Neuronal stem cell (in vitro differentiated cells): ENCODE data around the gene CRHR1.

ENCODE experiments used
- DNase-seq: peaks from one replicate; pipeline ENCODE4 v3.0.0-alpha.2; 2013; ENCODE audit warnings: low spot score
- H2AFZ ChIP-seq: one replicate; pipeline ENCODE4 v1.6.1; 2013; ENCODE audit warnings: mild to moderate bottlenecking, low read length, inconsistent platforms
- H2AK5ac ChIP-seq: 2 replicates; pipeline ENCODE4 v1.6.1; 2013; ENCODE audit warnings: low read depth, mild to moderate bottlenecking, inconsistent platforms, low read length, moderate library complexity, mixed read lengths
- H2BK120ac ChIP-seq: 2 replicates; pipeline ENCODE4 v1.6.1; 2013; ENCODE audit warnings: low read depth, mild to moderate bottlenecking, inconsistent platforms, low read length, moderate library complexity, mixed read lengths
- H2BK12ac ChIP-seq: one replicate; pipeline ENCODE4 v1.6.1; 2013; ENCODE audit warnings: low read length, inconsistent platforms
- H2BK15ac ChIP-seq: 2 replicates; pipeline ENCODE4 v1.6.1; 2013; ENCODE audit warnings: mild to moderate bottlenecking, low read length, inconsistent platforms, mixed read lengths
- H2BK5ac ChIP-seq: one replicate; pipeline ENCODE4 v1.6.1; 2013; ENCODE audit warnings: inconsistent platforms, mild to moderate bottlenecking, low read length, moderate library complexity
- H3K14ac ChIP-seq: one replicate; pipeline ENCODE4 v1.6.1; 2013; ENCODE audit warnings: low read length, inconsistent platforms
- H3K18ac ChIP-seq: 2 replicates; pipeline ENCODE4 v1.6.1; 2013; ENCODE audit warnings: low read length, inconsistent platforms
- H3K23ac ChIP-seq: 2 replicates; pipeline ENCODE4 v1.6.1; 2013; ENCODE audit warnings: low read depth, mild to moderate bottlenecking, mixed read lengths, low read length, inconsistent platforms; ENCODE audit not compliant: poor library complexity
- H3K27ac ChIP-seq: replicated peaks from 3 replicates; pipeline ENCODE4 v1.5.1; 2013; ENCODE audit warnings: low read length, inconsistent platforms
- H3K27me3 ChIP-seq, 3 experiments: 2 replicates each; pipeline ENCODE4 v1.6.1; 2013; ENCODE audit warnings: low read length in 3 of 3, mild to moderate bottlenecking in 2 of 3, inconsistent platforms in 1 of 3, low read depth in 1 of 3, mixed read lengths in 1 of 3, moderate library complexity in 1 of 3; ENCODE audit not compliant: control insufficient read depth in 3 of 3, insufficient read depth in 3 of 3
- H3K36me3 ChIP-seq, 2 donors: replicated peaks in 1 of 2; 2 replicates each; pipeline ENCODE4 v1.6.1; 2013; ENCODE audit warnings: low read length in 2 of 2; ENCODE audit not compliant: control insufficient read depth in 2 of 2, insufficient read depth in 2 of 2
- H3K4ac ChIP-seq: 2 replicates; pipeline ENCODE4 v1.6.1; 2013; ENCODE audit warnings: inconsistent platforms, mild to moderate bottlenecking, low read length, moderate library complexity
- H3K4me1 ChIP-seq, 2 donors: 1 replicate in 1 of 2; 2 replicates in 1 of 2; pipeline ENCODE4 v1.6.1; 2013; ENCODE audit warnings: low read length in 2 of 2, low read depth in 1 of 2; ENCODE audit not compliant: control insufficient read depth in 2 of 2, insufficient read depth in 1 of 2
- H3K4me2 ChIP-seq: one replicate; pipeline ENCODE4 v1.6.1; 2013; ENCODE audit warnings: mild to moderate bottlenecking, low read length, inconsistent platforms; ENCODE audit not compliant: insufficient read depth, poor library complexity, severe bottlenecking
- H3K4me3 ChIP-seq, 2 donors: 2 replicates each; pipeline ENCODE4 v1.5.1; 2013; ENCODE audit warnings: low read length in 2 of 2, mild to moderate bottlenecking in 2 of 2, inconsistent platforms in 1 of 2, moderate library complexity in 1 of 2
- H3K79me1 ChIP-seq: one replicate; pipeline ENCODE4 v1.6.1; 2013; ENCODE audit warnings: low read depth, mild to moderate bottlenecking, inconsistent platforms, low read length, moderate library complexity
- H3K9ac ChIP-seq: one replicate; pipeline ENCODE4 v1.6.1; 2013; ENCODE audit warnings: mild to moderate bottlenecking, low read depth, low read length, inconsistent platforms; ENCODE audit not compliant: poor library complexity
- H3K9me3 ChIP-seq, 2 donors: replicated peaks in 1 of 2; 2 replicates each; pipeline versions ENCODE3 to v1.6.1; 2013; ENCODE audit warnings: low read length in 2 of 2, mild to moderate bottlenecking in 2 of 2, inconsistent platforms in 1 of 2, low read depth in 1 of 2, mixed read lengths in 1 of 2, moderate library complexity in 1 of 2; ENCODE audit not compliant: control insufficient read depth in 2 of 2, insufficient read depth in 1 of 2
- H4K8ac ChIP-seq: one replicate; pipeline ENCODE4 v1.6.1; 2013; ENCODE audit warnings: low read depth, mild to moderate bottlenecking, inconsistent platforms, low read length, moderate library complexity
- H4K91ac ChIP-seq: one replicate; pipeline ENCODE4 v1.6.1; 2013; ENCODE audit warnings: low read length, low read depth, mild to moderate bottlenecking, inconsistent platforms; ENCODE audit not compliant: poor library complexity
- WGBS, 2 donors: extraction: QIAGEN DNeasy Blood & Tissue Kit; methylation state at CpG; one replicate each; pipeline ENCODE4 v1.1.7; 2013; ENCODE audit warnings: missing lambda C conversion rate in 2 of 2, mixed read lengths in 1 of 2; ENCODE audit not compliant: insufficient read length in 2 of 2, insufficient replicate concordance in 1 of 2; ENCODE audit errors: extremely low coverage in 2 of 2; 5-methylcytosine and 5-hydroxymethylcytosine counted together

CRHR1 gene

GRCh38 chr17:45782889-45783592 lies 1.1 kb upstream of the CRHR1 start:
- Histone ChIP-seq H3K14ac (no peak overlapping the region), H4K8ac (no peak overlapping the region), H2AFZ (peak overlapping the region; percentile 95), H2BK12ac (no peak overlapping the region), H3K27me3 (peaks cover 0 to 70% (median 27%) of the 10 kb centered on the region in 3 experiments), H2BK5ac (no peak overlapping the region), H2AK5ac (no peak overlapping the region), H3K18ac (peak overlapping the region; percentile 93), H4K91ac (no peak overlapping the region), H3K27ac (no peak overlapping the region), H3K4me1 (peaks cover 2 to 12% of the 10 kb centered on the region in 2 donors), H3K23ac (peak overlapping the region; percentile 76), H3K4me3 (peak overlapping the region; percentile 41 to 77), H3K36me3 (no peaks in the 10 kb centered on the region), H3K9me3 (no peaks in the 10 kb centered on the region), H2BK120ac (peak overlapping the region; percentile 16), H3K4ac (no peak overlapping the region), H3K9ac (peak overlapping the region; percentile 79), H2BK15ac (peak overlapping the region; percentile 46), H3K79me1 (no peaks in the 10 kb centered on the region), H3K4me2 (peak overlapping the region; percentile 100)
- DNase-seq = peak; percentile 62
- no CpG with 5 or more reads among the region's 32 CpGs for WGBS, 2 donors

DNA sequence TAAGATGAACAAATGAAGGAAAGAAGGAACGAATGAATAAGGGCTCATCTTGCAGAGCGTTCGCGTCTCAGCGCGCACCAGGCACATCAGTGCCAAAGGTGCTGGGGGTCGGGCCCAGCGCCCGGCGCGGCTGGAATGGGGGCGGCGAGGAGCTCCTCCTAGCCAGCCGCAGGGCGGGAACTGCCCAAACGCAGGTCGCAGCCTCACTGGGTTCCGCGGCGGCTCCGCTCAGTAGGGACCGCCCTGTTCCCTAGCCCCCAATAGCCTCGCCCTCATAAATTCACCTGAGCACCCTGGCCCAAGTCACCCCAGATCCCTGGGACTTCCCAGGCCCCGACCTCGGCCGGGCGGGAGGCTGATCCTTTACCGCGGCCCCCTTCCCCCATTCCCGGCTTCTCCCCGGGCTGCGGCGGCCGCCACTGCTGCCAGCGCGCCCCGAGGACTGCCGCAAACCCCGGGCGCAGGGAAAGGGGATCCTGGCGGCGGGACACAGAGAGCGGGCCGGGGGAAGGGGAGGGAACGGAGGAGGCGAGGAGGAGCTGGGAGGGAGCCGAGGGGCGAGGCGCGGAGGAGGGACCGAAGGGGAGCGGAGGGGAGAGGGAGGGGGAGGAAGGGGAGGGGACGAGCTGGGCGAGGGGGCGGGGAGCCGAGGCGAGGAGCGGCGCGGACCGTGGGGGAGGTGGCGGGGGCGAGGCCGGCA lies 377 bp upstream of the CRHR1 start:
- Histone ChIP-seq H3K23ac (peak overlapping the region; percentile 76), H2BK12ac (no peak overlapping the region), H3K14ac (no peak overlapping the region), H3K27me3 (peaks cover 0 to 77% (median 27%) of the 10 kb centered on the region in 3 experiments), H3K18ac (peak overlapping the region; percentile 93), H2AK5ac (no peak overlapping the region), H3K4me1 (peaks cover 2 to 12% of the 10 kb centered on the region in 2 donors), H3K4ac (no peak overlapping the region), H3K27ac (no peak overlapping the region), H2BK15ac (peak overlapping the region; percentile 46), H2BK120ac (peak overlapping the region; percentile 16), H3K79me1 (no peaks in the 10 kb centered on the region), H4K91ac (no peak overlapping the region), H2AFZ (peak overlapping the region; percentile 95), H3K36me3 (no peaks in the 10 kb centered on the region), H3K9ac (peak overlapping the region; percentile 79), H2BK5ac (no peak overlapping the region), H3K4me2 (peak overlapping the region; percentile 100), H3K9me3 (no peaks in the 10 kb centered on the region), H4K8ac (no peak overlapping the region), H3K4me3 (peak overlapping the region; percentile 41 to 82)
- WGBS, 2 donors = no CpG with 5 or more reads among the region's 64 CpGs
- peak; percentile 59 for DNase-seq

DNA sequence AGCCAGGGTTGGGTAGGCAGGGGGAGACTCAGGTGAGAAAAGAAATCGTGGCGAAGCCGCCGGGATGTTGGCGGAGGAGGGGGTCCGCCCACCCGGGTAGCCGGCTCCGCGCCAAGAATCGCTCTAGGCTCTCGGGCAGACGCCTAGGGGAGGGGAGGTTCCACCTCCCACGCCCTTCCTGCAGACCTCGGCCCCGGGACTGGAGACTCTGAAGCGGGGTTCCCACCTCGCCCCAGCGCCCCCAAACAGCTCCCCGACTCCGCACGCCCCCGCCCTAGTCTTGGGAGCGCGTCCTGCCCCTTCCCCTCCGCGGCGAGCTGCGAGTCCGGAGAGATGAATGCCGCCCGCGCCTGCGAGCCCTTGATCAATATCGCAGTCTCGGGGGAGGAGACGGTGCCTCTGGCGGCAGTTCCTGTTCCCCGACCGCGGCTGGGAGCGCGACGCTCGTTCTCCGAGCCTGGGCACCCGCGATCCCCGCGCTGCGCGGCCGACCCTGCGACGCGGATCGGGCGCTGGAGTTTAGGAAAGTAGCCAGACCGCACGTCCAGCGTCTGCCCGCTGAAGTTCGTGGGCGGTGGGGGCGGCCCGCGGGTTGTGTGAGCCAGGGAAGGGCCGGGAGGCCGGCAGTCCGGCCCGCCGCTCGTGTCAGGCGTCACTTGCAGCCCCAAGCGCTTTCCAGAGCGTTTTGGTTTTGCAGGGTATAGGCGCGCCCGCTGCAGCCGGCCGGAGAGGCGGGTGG lies 790 bp downstream of the CRHR1 start:
- Histone ChIP-seq H3K18ac (peak overlapping the region; percentile 92), H3K9ac (peak overlapping the region; percentile 89), H2BK120ac (no peak overlapping the region), H2AFZ (peak overlapping the region; percentile 95), H3K27ac (no peak overlapping the region), H4K91ac (no peak overlapping the region), H4K8ac (no peak overlapping the region), H3K27me3 (peaks cover 0 to 88% (median 27%) of the 10 kb centered on the region in 3 experiments), H3K9me3 (no peaks in the 10 kb centered on the region), H3K4me2 (peak overlapping the region; percentile 100), H3K4ac (no peak overlapping the region), H2AK5ac (peak overlapping the region; percentile 34), H2BK15ac (no peak overlapping the region), H2BK5ac (no peak overlapping the region), H3K4me1 (peaks cover 2 to 12% of the 10 kb centered on the region in 2 donors), H2BK12ac (no peak overlapping the region), H3K79me1 (no peaks in the 10 kb centered on the region), H3K4me3 (peak overlapping the region; percentile 41 to 82), H3K23ac (peak overlapping the region; percentile 32), H3K36me3 (no peaks in the 10 kb centered on the region), H3K14ac (no peak overlapping the region)
- no CpG with 5 or more reads among the region's 82 CpGs for WGBS, 2 donors
- peak; percentile 57 for DNase-seq
